Lower leg skin (tissue), 4 donors: ENCODE results near the gene MTARC2. TPM values are rescaled to one million over a fixed set of nuclear protein-coding genes. Genes with fewer than 3 reads are reported as not detected.

Experiments used
- DNase-seq, 2 donors: peaks; one replicate each; pipeline ENCODE4 v3.0.0-alpha.2; 2019; ENCODE audit warnings: low spot score in 2 of 2
- H3K4me3 ChIP-seq: fragments of 200-600 bp; sonication (generic); 2 replicates; pipeline ENCODE4 v1.5.1; 2017; ENCODE audit warnings: mild to moderate bottlenecking, low read depth; ENCODE audit not compliant: poor library complexity, severe bottlenecking
- POLR2A ChIP-seq, 2 donors: fragments of 450-650 bp; IDR thresholded peaks; one replicate each; pipeline ENCODE4 v1.6.1; 2016 to 2017; ENCODE audit warnings: antibody characterized with exemption in 2 of 2, mild to moderate bottlenecking in 1 of 2, moderate library complexity in 1 of 2
- WGBS, 2 donors: methylation state at CpG; one replicate each; pipeline ENCODE4 v1.1.5; 2018; 5-methylcytosine and 5-hydroxymethylcytosine counted together
- intact Hi-C: fragments of 100-400 bp; cut with DNase I; formaldehyde crosslinking; loops from one replicate; pipeline ENCODE4 v1.15.0; 2023; ENCODE audit warnings: low total_unique reads
- total RNA-seq, 4 donors: library from RNA; depleted of rRNA; stranded (reverse); fragments of >200 nt; gene quantifications; one replicate each; pipeline ENCODE4 v1.1.0, GENCODE V29; 2016
- TF ChIP-seq, protein P1 (sequence below), 3 donors: fragments of 450-650 bp; IDR thresholded peaks; one replicate each; pipeline ENCODE4 v1.5.1; 2016; ENCODE audit warnings: antibody characterized with exemption in 3 of 3, mild to moderate bottlenecking in 3 of 3, moderate library complexity in 2 of 3

The MTARC2 gene
- total RNA-seq, 4 donors from 2014 or later = 4.3 to 8.6 (median 5.6) TPM

DNA sequence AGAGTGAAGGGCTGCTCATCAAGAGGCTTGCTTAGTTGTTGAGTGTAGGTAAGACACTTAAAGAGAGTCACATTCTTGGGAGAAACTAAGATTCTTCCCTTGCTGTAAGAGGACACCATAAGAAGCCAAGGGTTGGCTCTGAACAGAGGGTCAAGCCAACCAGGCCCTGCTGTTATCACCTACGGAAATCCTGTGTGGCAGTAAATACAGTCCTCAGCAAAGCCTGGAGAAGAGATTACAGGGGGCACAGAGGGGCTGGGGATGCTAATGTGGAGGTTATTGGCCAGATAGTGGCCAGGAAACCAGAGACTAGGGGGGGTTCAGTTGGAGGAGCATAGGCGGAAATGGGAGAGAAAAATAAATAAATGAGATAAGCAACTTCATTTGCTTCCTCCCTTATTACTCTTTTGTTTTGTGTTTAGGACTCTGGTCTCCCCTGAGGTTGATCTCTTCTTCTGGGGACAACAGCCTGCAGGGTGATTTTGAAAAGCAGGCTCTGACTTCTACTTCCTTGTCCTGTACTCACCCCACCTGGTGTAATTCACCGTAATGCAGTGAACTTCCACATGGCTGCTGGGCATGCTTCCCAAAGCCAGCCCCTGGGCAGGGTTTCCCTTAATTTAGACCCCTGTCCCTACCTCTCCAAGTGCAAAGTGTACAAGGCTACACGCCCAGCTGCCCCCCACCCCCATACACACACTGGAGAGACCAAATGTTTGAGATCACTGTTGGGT lies 79.5 kb downstream of the MTARC2 start:
- DNase-seq = no peak
- WGBS, 2 donors = 75 to 76% methylated on average over 4 of the region's 4 CpGs
- TF ChIP-seq POLR2A (IDR thresholded peaks at IDR 0.05) = no peak
- TF ChIP-seq, protein P1, sequence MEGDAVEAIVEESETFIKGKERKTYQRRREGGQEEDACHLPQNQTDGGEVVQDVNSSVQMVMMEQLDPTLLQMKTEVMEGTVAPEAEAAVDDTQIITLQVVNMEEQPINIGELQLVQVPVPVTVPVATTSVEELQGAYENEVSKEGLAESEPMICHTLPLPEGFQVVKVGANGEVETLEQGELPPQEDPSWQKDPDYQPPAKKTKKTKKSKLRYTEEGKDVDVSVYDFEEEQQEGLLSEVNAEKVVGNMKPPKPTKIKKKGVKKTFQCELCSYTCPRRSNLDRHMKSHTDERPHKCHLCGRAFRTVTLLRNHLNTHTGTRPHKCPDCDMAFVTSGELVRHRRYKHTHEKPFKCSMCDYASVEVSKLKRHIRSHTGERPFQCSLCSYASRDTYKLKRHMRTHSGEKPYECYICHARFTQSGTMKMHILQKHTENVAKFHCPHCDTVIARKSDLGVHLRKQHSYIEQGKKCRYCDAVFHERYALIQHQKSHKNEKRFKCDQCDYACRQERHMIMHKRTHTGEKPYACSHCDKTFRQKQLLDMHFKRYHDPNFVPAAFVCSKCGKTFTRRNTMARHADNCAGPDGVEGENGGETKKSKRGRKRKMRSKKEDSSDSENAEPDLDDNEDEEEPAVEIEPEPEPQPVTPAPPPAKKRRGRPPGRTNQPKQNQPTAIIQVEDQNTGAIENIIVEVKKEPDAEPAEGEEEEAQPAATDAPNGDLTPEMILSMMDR (IDR thresholded peaks at IDR 0.05) = no peak
- H3K4me3 ChIP-seq = no peak overlapping the region
- intact Hi-C loops = no loop called here

DNA sequence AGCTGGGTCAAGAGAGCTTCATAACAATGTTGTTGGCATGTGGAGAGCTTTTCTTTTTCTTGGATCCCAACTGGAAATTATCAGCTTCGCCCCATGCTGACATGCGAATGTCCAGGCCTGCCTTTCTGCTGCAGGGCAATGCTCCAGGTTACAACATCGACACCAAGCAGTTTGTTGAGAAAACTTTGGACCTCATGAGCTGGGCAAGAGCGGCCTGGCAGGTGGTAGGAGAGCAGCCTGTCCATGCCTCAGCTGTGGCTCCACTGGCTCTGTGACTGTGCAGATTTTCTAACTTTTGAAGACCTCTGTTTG lies 80.0 kb downstream of the MTARC2 start:
- TF ChIP-seq, protein P1 (IDR thresholded peaks at IDR 0.05) = no peak
- no peak for TF ChIP-seq POLR2A (IDR thresholded peaks at IDR 0.05)
- intact Hi-C loops = no loop called here
- WGBS, 2 donors = 88 to 90% methylated on average over 4 of the region's 4 CpGs
- H3K4me3 ChIP-seq = no peak overlapping the region
- DNase-seq = no peak

DNA sequence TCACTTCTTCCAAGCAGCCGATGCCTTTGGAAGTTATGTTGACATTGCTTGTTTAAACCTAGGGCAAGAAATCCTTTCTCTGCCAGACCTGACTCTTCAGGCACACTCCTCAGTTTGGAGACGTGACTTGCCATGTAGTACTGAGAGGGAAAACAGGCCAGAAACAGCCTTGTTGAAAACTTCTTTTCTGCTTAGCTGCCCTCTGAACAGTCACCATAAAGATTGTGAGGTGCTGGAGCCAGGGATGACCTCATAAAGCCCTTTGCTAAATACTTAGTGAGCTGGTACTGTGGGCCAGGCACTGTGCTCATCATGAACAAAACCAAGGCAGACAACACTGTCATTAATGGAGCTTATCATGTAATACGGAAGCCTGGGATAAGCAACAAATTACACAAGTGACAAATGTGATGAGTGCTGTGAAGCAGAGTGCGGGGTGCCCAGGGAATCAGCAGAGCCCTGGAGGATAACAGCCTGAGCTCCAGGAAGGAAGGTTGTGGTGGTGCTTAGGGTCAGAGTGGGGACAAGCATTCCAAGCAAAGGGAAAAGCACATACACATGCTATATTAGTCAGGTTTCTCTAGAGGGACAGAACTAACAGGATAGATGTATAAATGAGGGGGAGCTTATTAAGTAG lies 80.9 kb downstream of the MTARC2 start:
- no peak for DNase-seq
- 82 to 86% methylated on average over 4 of the region's 4 CpGs for WGBS, 2 donors
- intact Hi-C loops = no loop called here
- no peak overlapping the region for H3K4me3 ChIP-seq
- TF ChIP-seq POLR2A (IDR thresholded peaks at IDR 0.05) = no peak
- TF ChIP-seq, protein P1 (IDR thresholded peaks at IDR 0.05) = no peak

DNA sequence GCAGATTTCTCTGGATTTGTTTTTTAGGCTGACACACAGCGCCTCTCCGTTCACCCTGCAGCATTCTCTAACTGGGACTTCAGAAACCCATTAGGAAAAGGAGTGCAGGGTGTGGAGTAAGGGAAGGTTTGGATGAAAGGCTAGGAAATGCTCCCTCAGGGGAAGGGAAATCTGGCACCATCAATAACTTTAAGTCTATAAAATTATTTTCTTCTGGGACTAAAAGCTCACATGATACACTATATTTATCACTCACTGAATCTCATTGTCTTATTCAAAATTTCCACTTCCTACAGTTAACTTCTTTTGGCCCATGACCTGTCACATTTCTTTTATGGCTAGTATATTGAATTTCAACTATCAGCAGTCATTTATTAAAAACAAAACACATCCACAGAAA lies 85.3 kb downstream of the MTARC2 start:
- TF ChIP-seq, protein P1 (IDR thresholded peaks at IDR 0.05) = no peak
- no peak for TF ChIP-seq POLR2A (IDR thresholded peaks at IDR 0.05)
- H3K4me3 ChIP-seq = no peak overlapping the region
- WGBS, 2 donors = 29 to 35% methylated on average over 2 of the region's 2 CpGs
- intact Hi-C loops = no loop called here
- no peak for DNase-seq

Other genes with a start within 250 kb of the MTARC2 start
- gene MARK1, start 220.2 kb upstream of the MTARC2 start, total RNA-seq = 1 to 10 TPM; 2.2 to 5.3 (median 3.7) TPM
- gene C1orf115, start 58.0 kb upstream of the MTARC2 start, total RNA-seq = 10 to 100 TPM in 2 of 4 donors, 1 to 10 TPM in 2; 7.5 to 20.5 (median 13.3) TPM
- 1 to 10 TPM; 1.9 to 3.9 (median 2.4) TPM for gene MTARC1, start 38.6 kb downstream of the MTARC2 start, total RNA-seq
- gene HLX, start 131.1 kb downstream of the MTARC2 start, total RNA-seq = 10 to 100 TPM in 1 of 4 donors, 1 to 10 TPM in 3; 2.9 to 12.9 (median 3.2) TPM